ENCODE data around the gene PID1.

Gene PID1

DNA sequence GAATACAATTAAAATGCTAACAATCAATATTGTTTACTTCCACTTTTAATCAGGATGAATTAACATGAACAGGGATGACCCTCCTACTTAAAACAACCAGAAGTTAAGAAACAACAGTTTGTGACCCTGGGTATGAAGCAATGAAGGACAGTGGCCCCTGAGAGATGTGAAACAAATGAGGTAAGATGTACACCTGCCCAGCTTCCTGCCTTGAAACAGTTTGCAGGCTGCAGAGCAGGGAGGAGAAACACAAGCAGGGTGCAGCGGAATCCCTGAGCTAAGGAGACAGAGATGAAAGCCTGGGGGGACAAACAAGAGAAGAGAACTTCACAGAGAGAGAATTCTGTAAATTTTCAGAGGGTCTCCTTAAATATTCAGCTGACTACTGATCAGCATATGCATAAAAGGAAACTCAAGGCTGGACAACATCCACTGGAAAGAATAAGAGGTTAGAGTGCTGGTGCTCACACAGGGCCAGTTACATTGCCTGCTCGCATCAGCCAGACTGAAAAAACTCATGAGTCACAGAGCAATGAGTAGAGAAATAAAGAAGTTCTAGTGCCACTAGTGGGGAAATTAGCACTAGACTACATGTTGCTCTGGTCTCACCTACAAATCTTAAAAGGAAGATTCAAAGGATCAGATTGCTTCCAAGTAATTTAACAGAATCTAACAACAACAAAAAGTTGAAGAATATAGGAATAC, 106.4 kb downstream of the PID1 start:
- no peak for DNase-seq
- no peak overlapping the region for H3K27ac ChIP-seq
- H3K4me3 ChIP-seq (ENCODE audit: low read depth, low read length) = no peak overlapping the region
- H3K27me3 ChIP-seq (replicated peaks) = no peaks in the 10 kb centered on the region
- no peaks in the 10 kb centered on the region for H3K36me3 ChIP-seq (replicated peaks)
- in situ Hi-C loops (cut with HindIII; ENCODE audit: low pct_ligation_motif_present, low sequenced_read_pairs) = no loop called here
- TF ChIP-seq, protein P1, sequence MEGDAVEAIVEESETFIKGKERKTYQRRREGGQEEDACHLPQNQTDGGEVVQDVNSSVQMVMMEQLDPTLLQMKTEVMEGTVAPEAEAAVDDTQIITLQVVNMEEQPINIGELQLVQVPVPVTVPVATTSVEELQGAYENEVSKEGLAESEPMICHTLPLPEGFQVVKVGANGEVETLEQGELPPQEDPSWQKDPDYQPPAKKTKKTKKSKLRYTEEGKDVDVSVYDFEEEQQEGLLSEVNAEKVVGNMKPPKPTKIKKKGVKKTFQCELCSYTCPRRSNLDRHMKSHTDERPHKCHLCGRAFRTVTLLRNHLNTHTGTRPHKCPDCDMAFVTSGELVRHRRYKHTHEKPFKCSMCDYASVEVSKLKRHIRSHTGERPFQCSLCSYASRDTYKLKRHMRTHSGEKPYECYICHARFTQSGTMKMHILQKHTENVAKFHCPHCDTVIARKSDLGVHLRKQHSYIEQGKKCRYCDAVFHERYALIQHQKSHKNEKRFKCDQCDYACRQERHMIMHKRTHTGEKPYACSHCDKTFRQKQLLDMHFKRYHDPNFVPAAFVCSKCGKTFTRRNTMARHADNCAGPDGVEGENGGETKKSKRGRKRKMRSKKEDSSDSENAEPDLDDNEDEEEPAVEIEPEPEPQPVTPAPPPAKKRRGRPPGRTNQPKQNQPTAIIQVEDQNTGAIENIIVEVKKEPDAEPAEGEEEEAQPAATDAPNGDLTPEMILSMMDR (IDR thresholded peaks at IDR 0.05; ENCODE audit: low read depth, low read length, missing control alignments) = no peak

DNA sequence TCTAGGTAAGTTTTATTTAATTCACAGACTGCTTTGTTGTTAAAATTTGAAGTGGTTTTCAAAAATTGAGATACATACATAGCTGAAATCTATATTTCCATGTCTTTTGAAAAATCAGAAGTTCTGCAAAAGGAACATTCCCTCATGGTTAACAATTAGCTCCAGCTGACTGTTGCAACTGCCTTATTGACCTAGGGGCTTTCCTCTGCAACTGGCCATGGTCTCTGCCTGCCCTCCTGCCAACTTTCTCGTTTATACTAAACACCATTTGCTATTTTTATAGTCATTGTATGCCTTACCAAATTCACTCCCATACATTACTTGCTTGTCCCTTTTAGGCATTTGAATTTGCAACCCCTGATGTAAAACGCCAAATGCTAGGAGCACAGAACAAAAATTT, 107.2 kb downstream of the PID1 start:
- no peaks in the 10 kb centered on the region for H3K36me3 ChIP-seq (replicated peaks)
- in situ Hi-C loops (cut with HindIII; ENCODE audit: low pct_ligation_motif_present, low sequenced_read_pairs) = no loop called here
- H3K27ac ChIP-seq = no peak overlapping the region
- TF ChIP-seq, protein P1 (IDR thresholded peaks at IDR 0.05; ENCODE audit: low read depth, low read length, missing control alignments) = no peak
- H3K4me3 ChIP-seq (ENCODE audit: low read depth, low read length) = no peak overlapping the region
- H3K27me3 ChIP-seq (replicated peaks) = no peaks in the 10 kb centered on the region
- DNase-seq = no peak

DNA sequence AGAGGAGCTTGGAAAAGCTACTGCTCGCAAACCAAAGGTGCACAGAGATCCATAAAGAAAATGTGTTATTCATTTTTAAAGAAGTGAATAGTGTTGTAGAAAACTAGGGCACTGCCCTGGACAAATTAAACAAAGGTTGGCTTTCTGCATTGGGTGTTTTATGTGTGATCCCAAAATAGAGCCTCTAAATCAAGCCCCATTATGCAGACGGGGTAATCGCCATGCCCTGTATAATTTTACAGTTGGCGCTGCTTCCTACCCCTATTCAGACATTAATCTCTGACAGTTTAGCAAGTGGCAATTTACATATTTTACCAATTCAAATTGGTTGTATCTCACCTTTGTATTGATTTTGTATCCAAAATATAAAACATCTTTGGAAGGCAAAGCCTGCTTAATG, 109.1 kb downstream of the PID1 start:
- no peaks in the 10 kb centered on the region for H3K27me3 ChIP-seq (replicated peaks)
- no peak for DNase-seq
- TF ChIP-seq, protein P1 (IDR thresholded peaks at IDR 0.05; ENCODE audit: low read depth, low read length, missing control alignments) = no peak
- H3K4me3 ChIP-seq (ENCODE audit: low read depth, low read length) = no peak overlapping the region
- in situ Hi-C loops (cut with HindIII; ENCODE audit: low pct_ligation_motif_present, low sequenced_read_pairs) = no loop called here
- H3K27ac ChIP-seq = no peak overlapping the region
- no peaks in the 10 kb centered on the region for H3K36me3 ChIP-seq (replicated peaks)

DNA sequence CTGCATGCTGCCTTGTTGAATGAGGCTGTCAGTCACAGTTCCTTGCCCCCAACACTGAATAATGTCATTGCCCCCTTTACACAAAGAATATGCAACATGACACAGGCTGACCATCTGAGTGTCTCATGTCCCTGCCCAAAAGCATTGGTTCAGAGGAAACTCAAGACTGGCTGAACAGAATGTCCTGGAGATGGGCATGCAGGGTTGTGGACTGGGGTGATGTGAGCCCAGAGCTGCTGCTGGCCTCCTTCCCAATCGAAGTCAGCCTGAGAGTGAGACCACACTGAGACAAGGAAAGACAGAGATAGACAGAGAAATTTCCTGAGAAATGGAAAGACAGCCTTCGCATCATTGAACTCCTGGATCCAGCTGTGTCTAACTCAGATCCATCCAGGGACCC, 110.1 kb downstream of the PID1 start:
- TF ChIP-seq, protein P1 (IDR thresholded peaks at IDR 0.05; ENCODE audit: low read depth, low read length, missing control alignments) = no peak
- H3K27me3 ChIP-seq (replicated peaks) = no peaks in the 10 kb centered on the region
- H3K27ac ChIP-seq = no peak overlapping the region
- in situ Hi-C loops (cut with HindIII; ENCODE audit: low pct_ligation_motif_present, low sequenced_read_pairs) = no loop called here
- H3K4me3 ChIP-seq (ENCODE audit: low read depth, low read length) = no peak overlapping the region
- H3K36me3 ChIP-seq (replicated peaks) = no peaks in the 10 kb centered on the region
- no peak for DNase-seq

DNA sequence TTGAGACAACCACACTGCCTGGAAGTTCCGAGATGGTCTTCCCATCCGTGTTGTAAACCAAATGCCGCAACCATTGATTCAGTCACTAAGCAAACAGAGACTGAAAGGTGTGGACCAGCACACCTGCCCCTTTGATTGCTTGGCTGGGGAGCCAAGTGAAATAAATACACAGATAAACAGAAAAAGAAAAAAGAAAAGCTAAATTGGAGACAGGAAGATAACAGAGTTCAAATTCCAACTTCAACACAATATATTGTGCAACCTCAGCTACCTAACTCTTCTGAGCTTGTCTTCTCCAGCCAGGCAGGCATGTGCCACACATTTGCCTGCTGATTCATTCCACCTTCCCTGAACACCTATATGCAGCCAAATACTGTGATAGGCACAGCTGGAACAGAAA, 110.9 kb downstream of the PID1 start:
- H3K36me3 ChIP-seq (replicated peaks) = no peaks in the 10 kb centered on the region
- H3K4me3 ChIP-seq (ENCODE audit: low read depth, low read length) = no peak overlapping the region
- H3K27me3 ChIP-seq (replicated peaks) = no peaks in the 10 kb centered on the region
- in situ Hi-C loops (cut with HindIII; ENCODE audit: low pct_ligation_motif_present, low sequenced_read_pairs) = no loop called here
- TF ChIP-seq, protein P1 (IDR thresholded peaks at IDR 0.05; ENCODE audit: low read depth, low read length, missing control alignments) = no peak
- DNase-seq = no peak
- H3K27ac ChIP-seq = no peak overlapping the region

DNA sequence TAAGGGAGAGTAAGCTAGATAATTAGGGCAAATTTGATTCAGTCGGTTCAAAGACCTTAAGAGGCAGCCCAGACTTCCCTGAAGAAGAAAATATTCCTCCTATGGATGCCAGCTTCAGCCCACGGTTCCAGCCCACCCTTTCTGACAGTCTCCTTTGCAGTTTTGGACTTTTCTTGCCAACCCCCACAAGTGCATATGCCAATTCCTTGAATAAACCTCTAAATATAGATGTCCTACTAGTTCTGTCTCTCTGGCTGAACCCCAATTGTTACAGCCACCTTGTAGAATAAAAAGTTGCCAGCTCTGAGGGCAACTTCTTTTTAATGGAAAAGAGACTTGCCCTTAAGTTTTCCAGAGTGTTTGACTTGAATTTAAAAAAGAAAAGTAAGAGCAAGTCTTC, 111.7 kb downstream of the PID1 start:
- TF ChIP-seq, protein P1 (IDR thresholded peaks at IDR 0.05; ENCODE audit: low read depth, low read length, missing control alignments) = no peak
- Histone ChIP-seq H3K36me3 (replicated peaks) (no peaks in the 10 kb centered on the region), H3K4me3 (ENCODE audit: low read depth, low read length) (no peak overlapping the region), H3K27ac (no peak overlapping the region), H3K27me3 (replicated peaks) (no peaks in the 10 kb centered on the region)
- no peak for DNase-seq
- in situ Hi-C loops (cut with HindIII; ENCODE audit: low pct_ligation_motif_present, low sequenced_read_pairs) = no loop called here
